Mesenchymal stem cell (in vitro differentiated cells and primary cell): Measurements from ENCODE around the gene EXOC3.

ENCODE experiments used
- DNase-seq: peaks from one replicate; pipeline ENCODE4 v3.0.0-alpha.2; 2013
- H2AFZ ChIP-seq: one replicate; pipeline ENCODE4 v1.6.1; 2013; ENCODE audit warnings: low read depth, mild to moderate bottlenecking, control low read depth, inconsistent platforms, low read length, moderate library complexity
- H2AK5ac ChIP-seq: 2 replicates; pipeline ENCODE4 v1.6.1; 2013; ENCODE audit warnings: low read length, moderate library complexity, mild to moderate bottlenecking, inconsistent platforms; ENCODE audit not compliant: severe bottlenecking
- H2BK120ac ChIP-seq: one replicate; pipeline ENCODE4 v1.6.1; 2013; ENCODE audit warnings: low read depth, mild to moderate bottlenecking, inconsistent platforms, low read length, moderate library complexity
- H2BK12ac ChIP-seq, 2 experiments: one replicate each; pipeline ENCODE4 v1.6.1; 2013; ENCODE audit warnings: inconsistent platforms in 2 of 2, low read length in 2 of 2, mild to moderate bottlenecking in 2 of 2, moderate library complexity in 2 of 2, control low read depth in 1 of 2
- H2BK15ac ChIP-seq: one replicate; pipeline ENCODE4 v1.6.1; 2013; ENCODE audit warnings: mild to moderate bottlenecking, low read depth, inconsistent platforms; ENCODE audit not compliant: poor library complexity, severe bottlenecking
- H2BK5ac ChIP-seq: 2 replicates; pipeline ENCODE4 v1.6.1; 2013; ENCODE audit warnings: low read depth, mild to moderate bottlenecking, low read length, control low read depth, inconsistent platforms; ENCODE audit not compliant: poor library complexity, severe bottlenecking
- H3K14ac ChIP-seq, 2 experiments: one replicate each; pipeline ENCODE4 v1.6.1; 2013; ENCODE audit warnings: inconsistent platforms in 2 of 2, low read length in 2 of 2, control low read depth in 1 of 2, mild to moderate bottlenecking in 1 of 2, moderate library complexity in 1 of 2
- H3K18ac ChIP-seq, 2 experiments: one replicate each; pipeline ENCODE4 v1.6.1; 2013; ENCODE audit warnings: inconsistent platforms in 2 of 2, low read length in 2 of 2, control low read depth in 1 of 2, low read depth in 1 of 2, mild to moderate bottlenecking in 1 of 2
- H3K23ac ChIP-seq, 2 experiments: one replicate each; pipeline ENCODE4 v1.6.1; 2013; ENCODE audit warnings: inconsistent platforms in 2 of 2, low read length in 2 of 2, mild to moderate bottlenecking in 2 of 2, moderate library complexity in 2 of 2, control low read depth in 1 of 2
- H3K27ac ChIP-seq: 2 replicates; pipeline ENCODE4 v1.5.1; 2013; ENCODE audit warnings: mild to moderate bottlenecking, moderate library complexity, low read length, control low read depth, inconsistent platforms; ENCODE audit not compliant: poor library complexity, severe bottlenecking
- H3K27me3 ChIP-seq, 2 experiments: 2 replicates each; pipeline versions ENCODE4 v1.6.1 to v1.7.0; 2013; ENCODE audit warnings: low read length in 2 of 2, mild to moderate bottlenecking in 2 of 2, moderate library complexity in 2 of 2, control low read depth in 1 of 2, inconsistent platforms in 1 of 2; ENCODE audit not compliant: control insufficient read depth in 1 of 2, insufficient read depth in 1 of 2
- H3K36me3 ChIP-seq, 2 experiments: 2 replicates each; pipeline versions ENCODE4 v1.6.1 to v1.7.0; 2013; ENCODE audit warnings: low read length in 2 of 2, control low read depth in 1 of 2, inconsistent platforms in 1 of 2, low read depth in 1 of 2, mild to moderate bottlenecking in 1 of 2; ENCODE audit not compliant: insufficient read depth in 2 of 2, control insufficient read depth in 1 of 2
- H3K4ac ChIP-seq, 2 experiments: one replicate each; pipeline ENCODE4 v1.6.1; 2013; ENCODE audit warnings: inconsistent platforms in 2 of 2, low read length in 2 of 2, mild to moderate bottlenecking in 2 of 2, moderate library complexity in 2 of 2, control low read depth in 1 of 2, low read depth in 1 of 2
- H3K4me1 ChIP-seq: 2 replicates; pipeline ENCODE4 v1.6.1; 2013; ENCODE audit warnings: low read depth, low read length, control low read depth; ENCODE audit not compliant: control insufficient read depth, insufficient read depth
- H3K4me2 ChIP-seq: 2 replicates; pipeline ENCODE4 v1.6.1; 2013; ENCODE audit warnings: low read length, mild to moderate bottlenecking, inconsistent platforms; ENCODE audit not compliant: poor library complexity, severe bottlenecking
- H3K4me3 ChIP-seq, 2 experiments: 2 replicates each; pipeline versions ENCODE4 v1.5.1 to v1.7.0; 2013; ENCODE audit warnings: low read length in 2 of 2, mild to moderate bottlenecking in 2 of 2, control low read depth in 1 of 2, low read depth in 1 of 2; ENCODE audit not compliant: insufficient read depth in 1 of 2
- H3K79me1 ChIP-seq: replicated peaks from 2 replicates; pipeline ENCODE4 v1.6.1; 2013; ENCODE audit warnings: mild to moderate bottlenecking, control low read depth, low read length, inconsistent platforms; ENCODE audit not compliant: poor library complexity, severe bottlenecking
- H3K9ac ChIP-seq: 2 replicates; pipeline ENCODE4 v1.7.0; 2013; ENCODE audit warnings: mild to moderate bottlenecking, low read length, moderate library complexity
- H3K9me3 ChIP-seq: 2 replicates; pipeline ENCODE4 v1.7.0; 2013; ENCODE audit warnings: mild to moderate bottlenecking, low read length; ENCODE audit not compliant: control insufficient read depth
- H4K8ac ChIP-seq: one replicate; pipeline ENCODE4 v1.6.1; 2013; ENCODE audit warnings: inconsistent platforms, mild to moderate bottlenecking, low read length, moderate library complexity
- H4K91ac ChIP-seq: one replicate; pipeline ENCODE4 v1.6.1; 2013; ENCODE audit warnings: mild to moderate bottlenecking, low read length, inconsistent platforms
- WGBS: methylation state at CpG from one replicate; pipeline ENCODE4 v1.1.7; 2013; ENCODE audit warnings: mixed read lengths; 5-methylcytosine and 5-hydroxymethylcytosine counted together

The EXOC3 gene

GRCh38 chr5:418162-419121, 24.5 kb upstream of the EXOC3 start:
- Histone ChIP-seq H2BK120ac (no peak overlapping the region), H3K36me3 (peaks cover 6 to 28% of the 10 kb centered on the region in 2 experiments), H3K4me3 (no peak overlapping the region), H3K27ac (no peak overlapping the region), H3K18ac (no peak overlapping the region), H3K9ac (peak overlapping the region; percentile 4), H2AFZ (no peak overlapping the region), H3K14ac (no peak overlapping the region), H2BK12ac (no peak overlapping the region), H3K27me3 (no peaks in the 10 kb centered on the region), H4K8ac (no peak overlapping the region), H3K4me1 (peaks cover 13% of the 10 kb centered on the region), H2AK5ac (no peak overlapping the region), H3K9me3 (no peaks in the 10 kb centered on the region), H3K23ac (no peak overlapping the region), H3K4ac (no peak overlapping the region), H2BK15ac (no peak overlapping the region), H3K79me1 (no peaks in the 10 kb centered on the region), H2BK5ac (no peak overlapping the region), H3K4me2 (no peak overlapping the region), H4K91ac (no peak overlapping the region)
- DNase-seq, result peak; percentile 67
- WGBS, result 87% methylated on average over 16 of the region's 18 CpGs

- H3K4me2 ChIP-seq, result no peak overlapping the region
- no peaks in the 10 kb centered on the region for H3K27me3 ChIP-seq
- H3K36me3 ChIP-seq, result peaks cover 6 to 22% of the 10 kb centered on the region in 2 experiments
- H2BK120ac ChIP-seq, result no peak overlapping the region
- H3K9ac ChIP-seq, result no peak overlapping the region
- H2BK15ac ChIP-seq, result no peak overlapping the region
- H2BK5ac ChIP-seq, result no peak overlapping the region
- no peak overlapping the region for H3K4me3 ChIP-seq
- H2AK5ac ChIP-seq, result no peak overlapping the region
- H3K14ac ChIP-seq, result no peak overlapping the region
- H3K4me1 ChIP-seq, result peaks cover 20% of the 10 kb centered on the region
- no peak overlapping the region for H3K23ac ChIP-seq
- H3K79me1 ChIP-seq, result no peaks in the 10 kb centered on the region
- no peak overlapping the region for H2BK12ac ChIP-seq
- peak; percentile 49 for DNase-seq
- no peaks in the 10 kb centered on the region for H3K9me3 ChIP-seq
- no peak overlapping the region for H4K91ac ChIP-seq
- H3K18ac ChIP-seq, result no peak overlapping the region
- 88% methylated on average over 12 of the region's 12 CpGs for WGBS
- no peak overlapping the region for H3K27ac ChIP-seq
- no peak overlapping the region for H3K4ac ChIP-seq
- H2AFZ ChIP-seq, result no peak overlapping the region
- no peak overlapping the region for H4K8ac ChIP-seq
These were observed 23.0 kb upstream of the EXOC3 start for GRCh38 chr5:419970-420369.

GRCh38 chr5:420632-421286, 22.2 kb upstream of the EXOC3 start:
- Histone ChIP-seq H3K27me3 (no peaks in the 10 kb centered on the region), H3K4me2 (no peak overlapping the region), H4K91ac (no peak overlapping the region), H2AK5ac (no peak overlapping the region), H3K36me3 (peaks cover 6 to 24% of the 10 kb centered on the region in 2 experiments), H3K23ac (no peak overlapping the region), H2BK5ac (no peak overlapping the region), H4K8ac (no peak overlapping the region), H3K14ac (no peak overlapping the region), H2BK120ac (peak overlapping the region; percentile 8), H3K18ac (no peak overlapping the region), H3K27ac (no peak overlapping the region), H2AFZ (no peak overlapping the region), H2BK12ac (no peak overlapping the region), H3K4ac (no peak overlapping the region), H3K79me1 (no peaks in the 10 kb centered on the region), H2BK15ac (no peak overlapping the region), H3K4me1 (peaks cover 21% of the 10 kb centered on the region), H3K9ac (no peak overlapping the region), H3K9me3 (no peaks in the 10 kb centered on the region), H3K4me3 (no peak overlapping the region)
- 98% methylated on average over 52 of the region's 52 CpGs for WGBS
- no peak for DNase-seq

GRCh38 chr5:421287-421880, 21.6 kb upstream of the EXOC3 start:
- no peak overlapping the region for H3K18ac ChIP-seq
- H2AK5ac ChIP-seq, result no peak overlapping the region
- H3K4me1 ChIP-seq, result peaks cover 17% of the 10 kb centered on the region
- H4K8ac ChIP-seq, result no peak overlapping the region
- H2AFZ ChIP-seq, result no peak overlapping the region
- H3K9me3 ChIP-seq, result no peaks in the 10 kb centered on the region
- peak overlapping the region; percentile 8 for H2BK120ac ChIP-seq
- H3K79me1 ChIP-seq, result no peaks in the 10 kb centered on the region
- no peak overlapping the region for H2BK15ac ChIP-seq
- peaks cover 3 to 26% of the 10 kb centered on the region in 2 experiments for H3K36me3 ChIP-seq
- no peak overlapping the region for H3K4me2 ChIP-seq
- no peak overlapping the region for H3K9ac ChIP-seq
- no peaks in the 10 kb centered on the region for H3K27me3 ChIP-seq
- H3K27ac ChIP-seq, result no peak overlapping the region
- 87% methylated on average over 34 of the region's 34 CpGs for WGBS
- no peak for DNase-seq
- no peak overlapping the region for H3K4me3 ChIP-seq
- no peak overlapping the region for H3K14ac ChIP-seq
- no peak overlapping the region for H3K4ac ChIP-seq
- no peak overlapping the region for H2BK12ac ChIP-seq
- no peak overlapping the region for H4K91ac ChIP-seq
- no peak overlapping the region for H2BK5ac ChIP-seq
- no peak overlapping the region for H3K23ac ChIP-seq
